Colon (tissue), 2 donors: ENCODE results near the gene FERMT1.

Source experiments
- FAIRE-seq: peaks from 2 replicates; lab custom pipeline; 2012; peaks lifted over from hg19 to GRCh38; lab: Jason Lieb, UNC
- donor health status: control.
- donor health status: control.

FERMT1 gene

GRCh38 chr20:6039766-6040165, 83.1 kb downstream of the FERMT1 start:
- no peak for FAIRE-seq

- FAIRE-seq = no peak
Measured at GRCh38 chr20:6038256-6038655, 84.6 kb downstream of the FERMT1 start.

- no peak for FAIRE-seq
Measured at GRCh38 chr20:6037082-6037481, 85.7 kb downstream of the FERMT1 start.

- FAIRE-seq = no peak
Measured at GRCh38 chr20:6036213-6036612, 86.6 kb downstream of the FERMT1 start.

- FAIRE-seq = no peak
Measured at GRCh38 chr20:6034134-6034969, 88.5 kb downstream of the FERMT1 start.

- FAIRE-seq = peak; percentile 74
Measured at GRCh38 chr20:6032907-6033306, 89.9 kb downstream of the FERMT1 start.

GRCh38 chr20:6030453-6031080, 92.3 kb downstream of the FERMT1 start:
- FAIRE-seq = no peak

- no peak for FAIRE-seq
Measured at GRCh38 chr20:6029538-6029937, 93.3 kb downstream of the FERMT1 start.

GRCh38 chr20:6028818-6029217, 94.0 kb downstream of the FERMT1 start:
- FAIRE-seq = no peak

GRCh38 chr20:6026051-6026450, 96.8 kb downstream of the FERMT1 start:
- FAIRE-seq = no peak
